ENCODE measurements around the gene COL21A1.

DNA sequence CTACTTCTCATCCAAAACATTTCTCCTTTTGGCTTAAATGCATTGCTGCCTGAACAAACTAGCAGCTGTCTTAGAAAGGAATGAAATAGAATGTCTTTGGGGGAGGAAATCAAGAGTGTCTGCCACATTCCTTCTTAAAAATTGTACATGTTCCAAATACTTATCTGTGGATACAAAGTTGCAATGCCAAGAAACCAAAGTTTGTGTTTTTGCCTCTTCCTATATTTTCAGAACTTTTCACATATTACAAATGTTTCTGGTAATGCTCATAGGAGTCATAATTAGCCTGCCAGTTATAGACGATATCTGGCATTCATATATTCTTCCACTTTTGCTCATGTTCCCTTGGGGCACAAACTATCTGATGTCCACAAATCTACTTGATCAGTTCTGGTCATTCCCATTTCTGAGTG lies 206.5 kb downstream of the COL21A1 start:
- TF ChIP-seq, protein P1, sequence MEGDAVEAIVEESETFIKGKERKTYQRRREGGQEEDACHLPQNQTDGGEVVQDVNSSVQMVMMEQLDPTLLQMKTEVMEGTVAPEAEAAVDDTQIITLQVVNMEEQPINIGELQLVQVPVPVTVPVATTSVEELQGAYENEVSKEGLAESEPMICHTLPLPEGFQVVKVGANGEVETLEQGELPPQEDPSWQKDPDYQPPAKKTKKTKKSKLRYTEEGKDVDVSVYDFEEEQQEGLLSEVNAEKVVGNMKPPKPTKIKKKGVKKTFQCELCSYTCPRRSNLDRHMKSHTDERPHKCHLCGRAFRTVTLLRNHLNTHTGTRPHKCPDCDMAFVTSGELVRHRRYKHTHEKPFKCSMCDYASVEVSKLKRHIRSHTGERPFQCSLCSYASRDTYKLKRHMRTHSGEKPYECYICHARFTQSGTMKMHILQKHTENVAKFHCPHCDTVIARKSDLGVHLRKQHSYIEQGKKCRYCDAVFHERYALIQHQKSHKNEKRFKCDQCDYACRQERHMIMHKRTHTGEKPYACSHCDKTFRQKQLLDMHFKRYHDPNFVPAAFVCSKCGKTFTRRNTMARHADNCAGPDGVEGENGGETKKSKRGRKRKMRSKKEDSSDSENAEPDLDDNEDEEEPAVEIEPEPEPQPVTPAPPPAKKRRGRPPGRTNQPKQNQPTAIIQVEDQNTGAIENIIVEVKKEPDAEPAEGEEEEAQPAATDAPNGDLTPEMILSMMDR (IDR thresholded peaks at IDR 0.05), result no peak
- no peak for TF ChIP-seq POLR2AphosphoS5 (IDR thresholded peaks at IDR 0.05)
- no peak for TF ChIP-seq POLR2A (IDR thresholded peaks at IDR 0.05; ENCODE audit: low read depth)
- TF ChIP-seq EP300 (IDR thresholded peaks at IDR 0.05), result no peak

Measured in esophagus muscularis mucosa (tissue), 4 donors.